C4-2B (cell line): Measurements from ENCODE around the gene XRCC5.

ENCODE experiments used
- ZFX ChIP-seq: fragments of 450-650 bp; IDR thresholded peaks from 2 replicates; pipeline ENCODE4 v1.6.1; 2017
- TF ChIP-seq, protein P1 (sequence below): fragments of 450-650 bp; conservative IDR thresholded peaks from 2 replicates; pipeline ENCODE4 v1.5.1; 2017; ENCODE audit warnings: mild to moderate bottlenecking

DNA sequence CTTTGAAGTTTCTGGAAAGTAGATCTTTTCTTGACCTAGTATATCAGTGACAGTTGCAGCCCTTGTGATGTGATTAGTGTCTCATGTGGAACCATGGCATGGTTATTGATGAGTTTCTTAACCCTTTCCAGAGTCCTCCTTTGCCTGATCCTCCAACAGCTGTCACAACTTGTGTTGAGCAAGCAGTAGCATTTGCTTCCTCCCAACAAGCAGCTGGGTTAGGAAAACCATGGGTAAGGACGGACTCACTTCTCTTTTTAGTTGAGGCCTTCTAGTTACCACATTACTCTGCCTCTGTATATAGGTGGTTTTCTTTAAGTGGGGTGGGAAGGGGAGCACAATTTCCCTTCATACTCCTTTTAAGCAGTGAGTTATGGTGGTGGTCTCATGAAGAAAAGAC, 96.3 kb downstream of the XRCC5 start:
- TF ChIP-seq, protein P1, sequence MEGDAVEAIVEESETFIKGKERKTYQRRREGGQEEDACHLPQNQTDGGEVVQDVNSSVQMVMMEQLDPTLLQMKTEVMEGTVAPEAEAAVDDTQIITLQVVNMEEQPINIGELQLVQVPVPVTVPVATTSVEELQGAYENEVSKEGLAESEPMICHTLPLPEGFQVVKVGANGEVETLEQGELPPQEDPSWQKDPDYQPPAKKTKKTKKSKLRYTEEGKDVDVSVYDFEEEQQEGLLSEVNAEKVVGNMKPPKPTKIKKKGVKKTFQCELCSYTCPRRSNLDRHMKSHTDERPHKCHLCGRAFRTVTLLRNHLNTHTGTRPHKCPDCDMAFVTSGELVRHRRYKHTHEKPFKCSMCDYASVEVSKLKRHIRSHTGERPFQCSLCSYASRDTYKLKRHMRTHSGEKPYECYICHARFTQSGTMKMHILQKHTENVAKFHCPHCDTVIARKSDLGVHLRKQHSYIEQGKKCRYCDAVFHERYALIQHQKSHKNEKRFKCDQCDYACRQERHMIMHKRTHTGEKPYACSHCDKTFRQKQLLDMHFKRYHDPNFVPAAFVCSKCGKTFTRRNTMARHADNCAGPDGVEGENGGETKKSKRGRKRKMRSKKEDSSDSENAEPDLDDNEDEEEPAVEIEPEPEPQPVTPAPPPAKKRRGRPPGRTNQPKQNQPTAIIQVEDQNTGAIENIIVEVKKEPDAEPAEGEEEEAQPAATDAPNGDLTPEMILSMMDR, result no peak
- TF ChIP-seq ZFX, result no peak
